ENCODE results near the gene PRR11. TPM values are rescaled to one million over a fixed set of nuclear protein-coding genes. Genes with fewer than 3 reads are reported as not detected.

Gene PRR11
- total RNA-seq, 2 experiments from 2014 or later: 27.3 to 106 TPM

GRCh38 chr17:59161477-59161876, 5.9 kb downstream of the PRR11 start:
- ChIA-PET CTCF (ENCODE audit: unreplicated experiment) (no interaction called here), POLR2A (interaction anchor here (0.6 to 1.1 kb wide), 4 partner anchors 12 to 475 kb away, joined by 3 to 8 read pairs (median 4); no protein-coding TSS in a partner anchor)
- Histone ChIP-seq H3K36me3 (ENCODE audit: insufficient read depth, low read length) (peaks cover 71% of the 10 kb centered on the region), H3K9me3 (ENCODE audit: low read length) (no peaks in the 10 kb centered on the region), H3K27ac (ENCODE audit: low read depth, low read length, poor library complexity, severe bottlenecking) (no peak overlapping the region), H3K4me1 (ENCODE audit: insufficient read depth, low read length, poor library complexity, severe bottlenecking) (peaks cover 54% of the 10 kb centered on the region), H3K4me3 (ENCODE audit: low read depth, low read length, poor library complexity, severe bottlenecking) (no peak overlapping the region), H3K79me2 (ENCODE audit: insufficient read depth, low read depth, low read length) (peaks cover 100% of the 10 kb centered on the region), H3K4me2 (ENCODE audit: low read length) (no peak overlapping the region; the same call in 1 of the 2 replicates), H3K9me2 (ENCODE audit: insufficient read depth, low read length) (no peaks in the 10 kb centered on the region), H2AFZ (ENCODE audit: low read length) (no peak overlapping the region), H4K20me1 (ENCODE audit: insufficient read depth, low read length) (peaks cover 10% of the 10 kb centered on the region; the same call in 1 of the 2 replicates)
- intact Hi-C loops (cut with micrococcal nuclease; ENCODE audit: unreplicated experiment): no loop called here
- BruUV-seq (replicated peaks): no TSS peak
- DNase-seq (ENCODE audit: low spot score): no peak
- TF ChIP-seq EZH2phosphoT487 (IDR thresholded peaks at IDR 0.05; ENCODE audit: borderline replicate concordance, low read depth, low read length): no peak
- TF ChIP-seq CTCF (conservative IDR thresholded peaks at IDR 0.05; ENCODE audit: low read length): no peak

GRCh38 chr17:59165933-59166342, 10.4 kb downstream of the PRR11 start:
- no peak overlapping the region for H3K4me3 ChIP-seq (ENCODE audit: low read depth, low read length, poor library complexity, severe bottlenecking)
- peak overlapping the region; percentile 22 for H3K27ac ChIP-seq (ENCODE audit: low read depth, low read length, poor library complexity, severe bottlenecking)
- TF ChIP-seq EZH2phosphoT487 (IDR thresholded peaks at IDR 0.05; ENCODE audit: borderline replicate concordance, low read depth, low read length) (no peak), CTCF (conservative IDR thresholded peaks at IDR 0.05; ENCODE audit: low read length) (peak; percentile 83)
- peaks cover 11% of the 10 kb centered on the region for H3K4me1 ChIP-seq (ENCODE audit: insufficient read depth, low read length, poor library complexity, severe bottlenecking)
- no peaks in the 10 kb centered on the region for H3K9me2 ChIP-seq (ENCODE audit: insufficient read depth, low read length)
- peaks cover 10% of the 10 kb centered on the region; the same call in 1 of the 2 replicates for H4K20me1 ChIP-seq (ENCODE audit: insufficient read depth, low read length)
- ChIA-PET POLR2A (interaction anchor here (0.6 to 1.6 kb wide), 2 partner anchors 8 to 11 kb away, joined by 3 to 5 read pairs; partner anchors contain the start of genes PRR11 and SKA2), CTCF (ENCODE audit: unreplicated experiment) (interaction anchor here (1.8 kb wide), 1 partner anchor 11 kb away, joined by 5 read pairs; the partner anchor contains the start of genes PRR11 and SKA2)
- H3K4me2 ChIP-seq (ENCODE audit: low read length): peak overlapping the region; percentile 39; the same call in 1 of the 2 replicates
- peaks cover 95% of the 10 kb centered on the region for H3K79me2 ChIP-seq (ENCODE audit: insufficient read depth, low read depth, low read length)
- H3K36me3 ChIP-seq (ENCODE audit: insufficient read depth, low read length): peaks cover 73% of the 10 kb centered on the region
- no TSS peak for BruUV-seq (replicated peaks)
- intact Hi-C loops (cut with micrococcal nuclease; ENCODE audit: unreplicated experiment): no loop called here
- peak; percentile 55 for DNase-seq (ENCODE audit: low spot score)
- H3K9me3 ChIP-seq (ENCODE audit: low read length): no peaks in the 10 kb centered on the region
- H2AFZ ChIP-seq (ENCODE audit: low read length): no peak overlapping the region

GRCh38 chr17:59167571-59168001, 12.0 kb downstream of the PRR11 start:
- no peak overlapping the region for H3K4me3 ChIP-seq (ENCODE audit: low read depth, low read length, poor library complexity, severe bottlenecking)
- BruUV-seq (replicated peaks): no TSS peak
- no peak for DNase-seq (ENCODE audit: low spot score)
- H3K9me2 ChIP-seq (ENCODE audit: insufficient read depth, low read length): no peaks in the 10 kb centered on the region
- H3K4me1 ChIP-seq (ENCODE audit: insufficient read depth, low read length, poor library complexity, severe bottlenecking): peaks cover 7% of the 10 kb centered on the region
- no peak overlapping the region for H2AFZ ChIP-seq (ENCODE audit: low read length)
- peaks cover 86% of the 10 kb centered on the region for H3K79me2 ChIP-seq (ENCODE audit: insufficient read depth, low read depth, low read length)
- no peaks in the 10 kb centered on the region for H3K9me3 ChIP-seq (ENCODE audit: low read length)
- H4K20me1 ChIP-seq (ENCODE audit: insufficient read depth, low read length): peaks cover 10% of the 10 kb centered on the region; the same call in 1 of the 2 replicates
- no peak overlapping the region for H3K4me2 ChIP-seq (ENCODE audit: low read length)
- ChIA-PET POLR2A (interaction anchor here (1.6 kb wide), 1 partner anchor 10 kb away, joined by 5 read pairs; no protein-coding TSS in a partner anchor), CTCF (ENCODE audit: unreplicated experiment) (no interaction called here)
- TF ChIP-seq CTCF (conservative IDR thresholded peaks at IDR 0.05; ENCODE audit: low read length): no peak
- TF ChIP-seq EZH2phosphoT487 (IDR thresholded peaks at IDR 0.05; ENCODE audit: borderline replicate concordance, low read depth, low read length): no peak
- peaks cover 73% of the 10 kb centered on the region for H3K36me3 ChIP-seq (ENCODE audit: insufficient read depth, low read length)
- H3K27ac ChIP-seq (ENCODE audit: low read depth, low read length, poor library complexity, severe bottlenecking): no peak overlapping the region
- intact Hi-C loops (cut with micrococcal nuclease; ENCODE audit: unreplicated experiment): no loop called here

Data from OCI-LY7 (cell line).